Effector CD4-positive, alpha-beta T cell (primary cell): ENCODE data around the gene CTBP1.

Experiments
- DNase-seq: peaks from one replicate; pipeline ENCODE4 v3.0.0-alpha.2; 2020

CTBP1 gene

GRCh38 chr4:1222036-1222789, 26.7 kb downstream of the CTBP1 start:
- DNase-seq: no peak

- no peak for DNase-seq
Measured at GRCh38 chr4:1221155-1221870, 27.6 kb downstream of the CTBP1 start.

- DNase-seq: no peak
Measured at GRCh38 chr4:1220566-1220965, 28.4 kb downstream of the CTBP1 start.

- no peak for DNase-seq
Measured at GRCh38 chr4:1219566-1219950, 29.4 kb downstream of the CTBP1 start.

GRCh38 chr4:1218634-1219565, 30.0 kb downstream of the CTBP1 start:
- no peak for DNase-seq

- DNase-seq: no peak
Measured at GRCh38 chr4:1217366-1217765, 31.6 kb downstream of the CTBP1 start.

- DNase-seq: peak; percentile 45
Measured at GRCh38 chr4:1216869-1217294, 32.0 kb downstream of the CTBP1 start.

- no peak for DNase-seq
Measured at GRCh38 chr4:1216076-1216614, 32.8 kb downstream of the CTBP1 start.

- no peak for DNase-seq
Measured at GRCh38 chr4:1215141-1216075, 33.5 kb downstream of the CTBP1 start.

GRCh38 chr4:1214101-1215095, 34.5 kb downstream of the CTBP1 start:
- no peak for DNase-seq

- DNase-seq: no peak
Measured at GRCh38 chr4:1213336-1213995, 35.5 kb downstream of the CTBP1 start.

- DNase-seq: no peak
Measured at GRCh38 chr4:1212546-1213335, 36.2 kb downstream of the CTBP1 start.

GRCh38 chr4:1211891-1212545, 36.9 kb downstream of the CTBP1 start:
- no peak for DNase-seq

- DNase-seq: no peak
Measured at GRCh38 chr4:1211371-1211770, 37.6 kb downstream of the CTBP1 start.

GRCh38 chr4:1210971-1211370, 38.0 kb downstream of the CTBP1 start:
- no peak for DNase-seq

- no peak for DNase-seq
Measured at GRCh38 chr4:1210241-1210841, 38.6 kb downstream of the CTBP1 start.

- DNase-seq: no peak
Measured at GRCh38 chr4:1209821-1210220, 39.1 kb downstream of the CTBP1 start.
